ENCODE measurements around the gene ATG5.

DNA sequence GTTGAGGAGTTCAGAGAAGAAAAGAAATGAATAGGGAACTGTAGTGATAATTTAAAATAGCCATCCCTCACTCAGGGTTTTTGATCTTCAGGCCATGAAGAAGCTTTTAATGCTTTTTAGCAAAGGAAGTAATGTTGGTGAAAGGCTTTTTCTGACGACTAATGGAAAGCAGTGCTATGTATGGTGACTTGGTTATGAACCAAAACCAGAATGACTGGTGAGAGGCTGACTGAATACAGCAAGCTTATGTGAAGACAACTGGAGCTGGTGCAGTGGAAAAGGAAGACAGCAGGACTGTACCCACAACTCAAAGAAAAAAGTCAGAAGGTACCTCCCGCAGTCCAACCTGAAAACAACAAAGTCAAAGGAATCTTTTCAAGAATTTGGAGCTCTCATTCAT, 120.6 kb downstream of the ATG5 start:
- no peak for TF ChIP-seq POLR2A (IDR thresholded peaks at IDR 0.05)
- TF ChIP-seq, protein P1, sequence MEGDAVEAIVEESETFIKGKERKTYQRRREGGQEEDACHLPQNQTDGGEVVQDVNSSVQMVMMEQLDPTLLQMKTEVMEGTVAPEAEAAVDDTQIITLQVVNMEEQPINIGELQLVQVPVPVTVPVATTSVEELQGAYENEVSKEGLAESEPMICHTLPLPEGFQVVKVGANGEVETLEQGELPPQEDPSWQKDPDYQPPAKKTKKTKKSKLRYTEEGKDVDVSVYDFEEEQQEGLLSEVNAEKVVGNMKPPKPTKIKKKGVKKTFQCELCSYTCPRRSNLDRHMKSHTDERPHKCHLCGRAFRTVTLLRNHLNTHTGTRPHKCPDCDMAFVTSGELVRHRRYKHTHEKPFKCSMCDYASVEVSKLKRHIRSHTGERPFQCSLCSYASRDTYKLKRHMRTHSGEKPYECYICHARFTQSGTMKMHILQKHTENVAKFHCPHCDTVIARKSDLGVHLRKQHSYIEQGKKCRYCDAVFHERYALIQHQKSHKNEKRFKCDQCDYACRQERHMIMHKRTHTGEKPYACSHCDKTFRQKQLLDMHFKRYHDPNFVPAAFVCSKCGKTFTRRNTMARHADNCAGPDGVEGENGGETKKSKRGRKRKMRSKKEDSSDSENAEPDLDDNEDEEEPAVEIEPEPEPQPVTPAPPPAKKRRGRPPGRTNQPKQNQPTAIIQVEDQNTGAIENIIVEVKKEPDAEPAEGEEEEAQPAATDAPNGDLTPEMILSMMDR (IDR thresholded peaks at IDR 0.05), result no peak
